ENCODE data around the gene ENTR1. TPM values are rescaled to one million over a fixed set of nuclear protein-coding genes. Genes with fewer than 3 reads are reported as not detected.

Gene ENTR1
- total and polyA plus RNA-seq, 2 donors (not counting 1 experiment from before 2014, with no cell fraction given), result 77.7 to 86.3 TPM

DNA sequence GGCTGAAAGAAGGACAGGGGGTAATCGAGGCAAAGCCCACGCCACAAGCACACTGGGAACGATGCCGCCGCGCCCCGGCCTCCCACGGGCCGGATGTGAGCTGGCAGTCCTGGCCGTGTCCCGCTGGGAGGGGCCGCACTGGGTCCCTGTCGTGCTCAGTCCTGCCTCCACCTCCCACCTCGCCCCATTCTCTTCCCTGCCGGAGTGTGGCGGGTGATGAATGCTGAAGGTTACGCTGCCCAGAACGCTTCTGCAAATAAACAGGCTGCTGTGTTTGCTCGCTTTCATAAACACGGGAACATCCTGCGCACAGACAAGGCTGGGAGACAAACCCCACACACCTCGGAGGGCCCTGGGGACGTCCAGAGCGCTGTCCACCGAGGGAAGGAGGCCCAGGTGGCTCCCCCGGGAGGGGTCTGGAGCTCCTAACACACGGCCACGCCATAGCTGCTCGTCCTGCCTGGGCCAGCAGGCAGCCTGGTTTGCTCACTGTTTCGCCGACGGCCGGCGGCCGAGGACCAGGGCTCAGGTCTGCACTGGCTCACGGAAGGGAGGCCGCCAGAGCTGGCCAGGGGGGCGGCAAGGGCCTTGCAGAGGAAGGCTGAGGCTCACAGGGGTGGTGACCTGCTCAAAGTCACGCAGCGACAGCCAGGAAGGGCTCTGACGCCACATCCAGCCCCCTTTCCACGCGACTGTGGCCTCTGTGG is 49.2 kb downstream of the ENTR1 start:
- H3K4me1 ChIP-seq (ENCODE audit: control insufficient read depth in 2 of 2, insufficient read depth in 2 of 2, low read length in 2 of 2), result peaks cover 5 to 10% of the 10 kb centered on the region in 2 donors
- no peak overlapping the region for H3K27ac ChIP-seq (ENCODE audit: low read length in 2 of 2)
- Mint-ChIP-seq H3K4me3 (no peak overlapping the region), H3K27ac (no peak overlapping the region), H3K9me3 (ENCODE audit: insufficient read depth) (no peaks in the 10 kb centered on the region), H3K4me1 (peaks cover 10% of the 10 kb centered on the region), H3K27me3 (no peaks in the 10 kb centered on the region)
- TF ChIP-seq, protein P1, sequence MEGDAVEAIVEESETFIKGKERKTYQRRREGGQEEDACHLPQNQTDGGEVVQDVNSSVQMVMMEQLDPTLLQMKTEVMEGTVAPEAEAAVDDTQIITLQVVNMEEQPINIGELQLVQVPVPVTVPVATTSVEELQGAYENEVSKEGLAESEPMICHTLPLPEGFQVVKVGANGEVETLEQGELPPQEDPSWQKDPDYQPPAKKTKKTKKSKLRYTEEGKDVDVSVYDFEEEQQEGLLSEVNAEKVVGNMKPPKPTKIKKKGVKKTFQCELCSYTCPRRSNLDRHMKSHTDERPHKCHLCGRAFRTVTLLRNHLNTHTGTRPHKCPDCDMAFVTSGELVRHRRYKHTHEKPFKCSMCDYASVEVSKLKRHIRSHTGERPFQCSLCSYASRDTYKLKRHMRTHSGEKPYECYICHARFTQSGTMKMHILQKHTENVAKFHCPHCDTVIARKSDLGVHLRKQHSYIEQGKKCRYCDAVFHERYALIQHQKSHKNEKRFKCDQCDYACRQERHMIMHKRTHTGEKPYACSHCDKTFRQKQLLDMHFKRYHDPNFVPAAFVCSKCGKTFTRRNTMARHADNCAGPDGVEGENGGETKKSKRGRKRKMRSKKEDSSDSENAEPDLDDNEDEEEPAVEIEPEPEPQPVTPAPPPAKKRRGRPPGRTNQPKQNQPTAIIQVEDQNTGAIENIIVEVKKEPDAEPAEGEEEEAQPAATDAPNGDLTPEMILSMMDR (IDR thresholded peaks at IDR 0.05), result no peak
- TF ChIP-seq EZH2 (IDR thresholded peaks at IDR 0.05; ENCODE audit: borderline replicate concordance, insufficient read depth, low read depth, low read length, poor library complexity, severe bottlenecking), result no peak
- H3K36me3 ChIP-seq (replicated peaks in 1 of 2; ENCODE audit: control extremely low read depth in 1 of 2, control insufficient read depth in 1 of 2, extremely low read depth in 1 of 2, insufficient read depth in 2 of 2, low read length in 1 of 2), result peaks cover 0 to 13% of the 10 kb centered on the region in 2 experiments
- WGBS (ENCODE audit: insufficient coverage), result 96% methylated on average over 40 of the region's 43 CpGs
- ATAC-seq (ENCODE audit: low read depth) (no peak), DNase-seq (no peak)
- no peak overlapping the region for H3K4me2 ChIP-seq (replicated peaks; ENCODE audit: low read depth, low read length, poor library complexity, severe bottlenecking)
- intact Hi-C loops (cut with micrococcal nuclease), result loop anchor here (5.0 kb wide), 1 partner anchor 454 kb away; the partner anchor contains the start of gene CAMSAP1
- H4K20me1 ChIP-seq (ENCODE audit: control insufficient read depth, insufficient read depth, low read length, poor library complexity, severe bottlenecking), result peaks cover 19% of the 10 kb centered on the region
- no peak overlapping the region for H3K9ac ChIP-seq (ENCODE audit: low read length)
- H3K79me2 ChIP-seq (ENCODE audit: control insufficient read depth, insufficient read depth, low read length), result no peaks in the 10 kb centered on the region
- CTCF ChIA-PET, result no interaction called here
- POLR2A ChIA-PET, result no interaction called here
- H2AFZ ChIP-seq (ENCODE audit: insufficient read depth, low read depth, low read length, poor library complexity, severe bottlenecking), result no peak overlapping the region
- no peaks in the 10 kb centered on the region for H3K27me3 ChIP-seq (replicated peaks in 1 of 4; ENCODE audit: control extremely low read depth in 1 of 4, control insufficient read depth in 3 of 4, insufficient read depth in 4 of 4, low read length in 3 of 4)
- no peak overlapping the region for H3K4me3 ChIP-seq (ENCODE audit: control extremely low read depth in 1 of 5, extremely low read depth in 1 of 5, insufficient read depth in 1 of 5, low read depth in 2 of 5, low read length in 4 of 5)
- peaks cover 0 to 10% (median 0%) of the 10 kb centered on the region in 3 donors for H3K9me3 ChIP-seq (ENCODE audit: control extremely low read depth in 1 of 3, control insufficient read depth in 2 of 3, insufficient read depth in 1 of 3, low read length in 2 of 3)

All from B cell (primary cell).